ENCODE measurements around the gene SUPV3L1. TPM values are rescaled to one million over a fixed set of nuclear protein-coding genes. Genes with fewer than 3 reads are reported as not detected.

Gene SUPV3L1
- total and polyA plus RNA-seq, 2 of the 8 experiments (the other 6 are each of a cell fraction or from before 2014, with no cell fraction given) = 34.6 to 45.6 TPM

GRCh38 chr10:69247313-69247710, 67.3 kb downstream of the SUPV3L1 start (continued):
- TF ChIP-seq CHD7 (IDR thresholded peaks at IDR 0.05; ENCODE audit: insufficient replicate concordance, low read length) (no peak), NRF1 (IDR thresholded peaks at IDR 0.05; ENCODE audit: low read depth, low read length) (no peak), USF2 (IDR thresholded peaks at IDR 0.05; ENCODE audit: low read length) (no peak), POU5F1 (IDR thresholded peaks at IDR 0.05; ENCODE audit: low read depth, low read length) (no peak), CBX8 (IDR thresholded peaks at IDR 0.05; ENCODE audit: borderline replicate concordance, low read depth, low read length) (no peak), KDM5A (IDR thresholded peaks at IDR 0.05; ENCODE audit: low read length) (no peak), SP1 (IDR thresholded peaks at IDR 0.05; ENCODE audit: low read depth, low read length) (no peak), ASH2L (IDR thresholded peaks at IDR 0.05; ENCODE audit: low read length) (no peak), TEAD4 (IDR thresholded peaks at IDR 0.05; ENCODE audit: low read depth, low read length) (no peak), HDAC2 (IDR thresholded peaks at IDR 0.05; ENCODE audit: borderline replicate concordance in 1 of 2, low read depth in 2 of 2, low read length in 2 of 2) (no peak), CREB1 (IDR thresholded peaks at IDR 0.05) (no peak), SUZ12 (IDR thresholded peaks at IDR 0.05; ENCODE audit: low read length) (no peak)

All from H1 (cell line).